OCI-M2 (cell line): Measurements from ENCODE around the gene FABP1.

ENCODE experiments used
- DNase-seq: peaks from one replicate; lab custom pipeline; 2025; ENCODE audit not compliant: unreplicated experiment; lab: John Stamatoyannopoulos, UW

The FABP1 gene

GRCh38 chr2:88127888-88128653, at the start of gene FABP1:
Gene FABP1, minus strand, starts transcription at chr2:88128062. Its CDS starts 45 bp downstream, at chr2:88128017.
- DNase-seq = no peak

- no peak for DNase-seq
These were observed 49.7 kb upstream of the FABP1 start for GRCh38 chr2:88177556-88177955.

- DNase-seq = no peak
These were observed 48.6 kb upstream of the FABP1 start for GRCh38 chr2:88176352-88176984.

GRCh38 chr2:88172882-88173281, 45.0 kb upstream of the FABP1 start:
- no peak for DNase-seq

- DNase-seq = no peak
These were observed 44.1 kb upstream of the FABP1 start for GRCh38 chr2:88171966-88172365.

- DNase-seq = no peak
These were observed 42.6 kb upstream of the FABP1 start for GRCh38 chr2:88170472-88170892.

GRCh38 chr2:88168386-88168785, 40.5 kb upstream of the FABP1 start:
- no peak for DNase-seq

- no peak for DNase-seq
These were observed 39.9 kb upstream of the FABP1 start for GRCh38 chr2:88167740-88168139.

GRCh38 chr2:88165332-88166003, 37.6 kb upstream of the FABP1 start:
- no peak for DNase-seq

GRCh38 chr2:88161446-88162244, 33.8 kb upstream of the FABP1 start:
- no peak for DNase-seq

GRCh38 chr2:88160517-88160916, 32.7 kb upstream of the FABP1 start:
- DNase-seq = no peak

GRCh38 chr2:88159955-88160415, 32.1 kb upstream of the FABP1 start:
- no peak for DNase-seq

GRCh38 chr2:88159481-88159880, 31.6 kb upstream of the FABP1 start:
- DNase-seq = no peak

GRCh38 chr2:88148929-88149438, 21.1 kb upstream of the FABP1 start:
- no peak for DNase-seq

GRCh38 chr2:88147145-88147544, 19.3 kb upstream of the FABP1 start:
- no peak for DNase-seq

GRCh38 chr2:88146590-88146989, 18.7 kb upstream of the FABP1 start:
- DNase-seq = no peak

- no peak for DNase-seq
These were observed 17.1 kb upstream of the FABP1 start for GRCh38 chr2:88144914-88145497.

GRCh38 chr2:88144271-88144670, 16.4 kb upstream of the FABP1 start:
- no peak for DNase-seq

- DNase-seq = no peak
These were observed 14.1 kb upstream of the FABP1 start for GRCh38 chr2:88141952-88142351.

GRCh38 chr2:88139804-88140203, 11.9 kb upstream of the FABP1 start:
- no peak for DNase-seq
